CD4-positive, alpha-beta T cell (primary cell): ENCODE data around the gene JAK2. TPM values are rescaled to one million over a fixed set of nuclear protein-coding genes. Genes with fewer than 3 reads are reported as not detected.
A peak's percentile ranks its signal among the peaks of the same experiment; 100 is the strongest.
"Not testable (repeated sequence)": the region's sequence is repeated elsewhere in the genome, so short reads cannot be mapped to it uniquely, and the experiment has no call there.

ENCODE experiments used
- ATAC-seq: fragments of 200-7000 bp; cut with Tn5 transposase; one replicate; pipeline ENCODE4 v1.10.0; 2022; ENCODE audit warnings: mild to moderate bottlenecking; ENCODE audit not compliant: poor library complexity
- CTCF ChIA-PET: fragments of 350-600 bp; sonication (Branson Sonifier 250); formaldehyde crosslinking; loops from one replicate; lab custom pipeline; 2021; ENCODE audit warnings: antibody characterized with exemption, inconsistent platforms; lab: Charles Lee
- POLR2A ChIA-PET: fragments of 350-600 bp; sonication (Branson Sonifier 250); formaldehyde crosslinking; loops from one replicate; lab custom pipeline; 2021; ENCODE audit warnings: antibody characterized with exemption, inconsistent platforms; lab: Charles Lee
- DNase-seq, 14 experiments: peaks; one replicate each; pipeline ENCODE4 v3.0.0-alpha.2; 2013 to 2020; ENCODE audit warnings: mixed read lengths in 2 of 14
- H3K27ac ChIP-seq, 2 donors: one replicate each; pipeline versions ENCODE4 v1.5.1 to v1.7.0; 2013; ENCODE audit warnings: low read length in 2 of 2, low read depth in 1 of 2, mild to moderate bottlenecking in 1 of 2
- H3K27me3 ChIP-seq, 2 experiments: 1 replicate in 1 of 2; 2 replicates in 1 of 2; pipeline versions ENCODE4 v1.6.1 to v1.7.0; 2013; ENCODE audit warnings: low read length in 2 of 2, control low read depth in 1 of 2, mild to moderate bottlenecking in 1 of 2, moderate library complexity in 1 of 2; ENCODE audit not compliant: insufficient read depth in 2 of 2, control insufficient read depth in 1 of 2
- H3K36me3 ChIP-seq: one replicate; pipeline ENCODE4 v1.6.1; 2013; ENCODE audit warnings: low read length, control low read depth; ENCODE audit not compliant: insufficient read depth
- H3K4me1 ChIP-seq: one replicate; pipeline ENCODE4 v1.6.1; 2013; ENCODE audit warnings: low read length, control low read depth; ENCODE audit not compliant: insufficient read depth
- H3K4me3 ChIP-seq: one replicate; pipeline ENCODE4 v1.5.1; 2013; ENCODE audit warnings: mild to moderate bottlenecking, low read length, moderate library complexity
- H3K9me3 ChIP-seq, 2 experiments: 1 replicate in 1 of 2; 2 replicates in 1 of 2; pipeline versions ENCODE4 v1.6.1 to v1.7.0; 2013; ENCODE audit warnings: low read length in 2 of 2, mild to moderate bottlenecking in 2 of 2, control low read depth in 1 of 2, moderate library complexity in 1 of 2; ENCODE audit not compliant: control insufficient read depth in 1 of 2, insufficient read depth in 1 of 2
- H3K27ac Mint-ChIP-seq: one replicate; pipeline ENCODE4 v1.8.0; 2020; ENCODE audit warnings: mixed read lengths
- H3K27me3 Mint-ChIP-seq: one replicate; pipeline ENCODE4 v1.8.0; 2021; ENCODE audit warnings: mixed read lengths
- H3K36me3 Mint-ChIP-seq: one replicate; pipeline ENCODE4 v1.8.0; 2021; ENCODE audit warnings: low read depth, mixed read lengths
- H3K4me1 Mint-ChIP-seq: one replicate; pipeline ENCODE4 v1.8.0; 2021; ENCODE audit warnings: low read depth, mixed read lengths
- H3K4me3 Mint-ChIP-seq: one replicate; pipeline ENCODE4 v1.8.0; 2020; ENCODE audit warnings: mild to moderate bottlenecking, mixed read lengths
- H3K9me3 Mint-ChIP-seq: one replicate; pipeline ENCODE4 v1.8.0; 2020; ENCODE audit warnings: mixed read lengths
- CTCF ChIP-seq: fragments of 200-600 bp; IDR thresholded peaks from one replicate; pipeline ENCODE4 v1.8.0; 2022; ENCODE audit warnings: antibody characterized with exemption, mild to moderate bottlenecking
- intact Hi-C, 2 experiments: fragments of 100-400 bp; cut with DNase I in 1 of 2; cut with micrococcal nuclease in 1 of 2; formaldehyde crosslinking; loops; one replicate each; pipeline versions ENCODE4 v1.15.1 to v1.9.0; 2023 to 2025; cut with DNase I, micrococcal nuclease
- total RNA-seq, 174 experiments: library from RNA in 2 of 174; stranded (reverse) in 2 of 174; gene quantifications; one replicate each; pipeline ENCODE4 v1.2.3 and lab custom pipeline; 2021 to 2026

The JAK2 gene
- total RNA-seq, 2 experiments from 2014 or later, result 7.2 to 7.5 TPM

DNA sequence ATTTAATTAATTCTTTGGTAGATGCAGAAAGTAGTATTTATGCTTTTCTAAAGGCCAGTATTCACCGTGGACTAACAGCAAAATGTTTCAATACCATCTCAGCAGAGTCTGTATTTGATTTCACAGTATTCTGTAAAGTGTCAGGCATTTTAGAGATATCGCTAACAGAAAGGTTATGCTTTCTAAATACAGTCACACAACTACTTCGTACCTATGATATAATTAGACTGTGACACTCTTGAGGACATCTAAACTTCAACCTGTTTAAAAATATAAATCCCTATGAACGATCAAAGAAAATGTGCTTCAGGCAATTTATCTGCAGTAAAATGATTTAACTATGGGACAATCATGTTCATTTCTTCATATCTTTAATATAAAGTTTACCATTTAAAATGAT lies 41.7 kb upstream of the JAK2 start:
- Histone ChIP-seq H3K27me3 (no peaks in the 10 kb centered on the region), H3K4me3 (no peak overlapping the region), H3K27ac (no peak overlapping the region), H3K36me3 (no peaks in the 10 kb centered on the region), H3K9me3 (no peaks in the 10 kb centered on the region), H3K4me1 (peaks cover 8% of the 10 kb centered on the region)
- H3K4me1 Mint-ChIP-seq, result peaks cover 15% of the 10 kb centered on the region
- ATAC-seq (no peak), DNase-seq (no peak)
- no peaks in the 10 kb centered on the region for H3K9me3 Mint-ChIP-seq
- CTCF ChIA-PET, result no interaction called here
- POLR2A ChIA-PET, result no interaction called here
- intact Hi-C loops, result no loop called here
- H3K27ac Mint-ChIP-seq, result no peak overlapping the region
- no peak overlapping the region for H3K4me3 Mint-ChIP-seq
- H3K27me3 Mint-ChIP-seq, result no peaks in the 10 kb centered on the region
- no peak for TF ChIP-seq CTCF
- H3K36me3 Mint-ChIP-seq, result no peaks in the 10 kb centered on the region

DNA sequence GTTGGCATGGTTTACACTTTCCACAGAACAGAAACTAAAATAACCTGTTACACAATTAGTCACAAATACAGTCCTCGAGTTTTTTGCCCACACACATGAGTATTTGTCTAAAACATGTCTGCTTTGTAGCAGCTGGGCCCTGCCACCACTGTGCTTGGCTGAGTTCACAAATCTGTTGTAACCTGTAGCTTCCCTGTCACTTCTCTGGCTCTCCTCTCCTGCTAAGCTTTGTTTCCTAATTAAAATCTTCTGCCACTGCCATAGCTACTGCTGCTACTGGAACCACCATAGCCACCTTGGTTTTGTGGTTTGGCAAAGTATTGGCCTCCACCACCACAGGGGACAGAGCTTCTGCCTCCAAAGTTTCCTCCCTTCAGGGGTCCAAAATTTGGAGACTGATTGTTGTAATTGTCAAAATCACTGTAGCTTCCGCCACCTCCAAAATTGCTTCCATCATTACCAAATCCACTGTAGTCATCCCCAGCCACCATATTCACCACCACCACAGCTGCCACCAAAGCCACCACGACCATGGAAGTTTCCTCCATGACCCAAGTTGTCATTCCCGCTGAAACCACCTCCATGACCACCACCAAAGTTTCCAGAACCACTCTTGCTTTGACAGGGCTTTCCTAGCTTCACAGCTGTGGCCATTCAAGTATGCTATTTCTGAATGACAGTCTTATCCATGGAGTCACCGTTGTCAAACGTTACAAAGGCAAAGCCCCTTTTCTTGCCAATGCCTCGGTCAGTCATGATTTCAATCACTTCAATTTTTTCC lies 40.5 kb upstream of the JAK2 start:
- H3K27me3 Mint-ChIP-seq, CTCF ChIA-PET, H3K27ac Mint-ChIP-seq, H3K4me3 ChIP-seq, H3K4me1 ChIP-seq, H3K27me3 ChIP-seq, intact Hi-C loops, H3K4me1 Mint-ChIP-seq, H3K9me3 ChIP-seq, H3K27ac ChIP-seq, H3K36me3 Mint-ChIP-seq, POLR2A ChIA-PET, ATAC-seq, H3K9me3 Mint-ChIP-seq, H3K36me3 ChIP-seq, H3K4me3 Mint-ChIP-seq: not testable (repeated sequence)
- peak in 1 of 14 experiments; percentile 13 for DNase-seq

DNA sequence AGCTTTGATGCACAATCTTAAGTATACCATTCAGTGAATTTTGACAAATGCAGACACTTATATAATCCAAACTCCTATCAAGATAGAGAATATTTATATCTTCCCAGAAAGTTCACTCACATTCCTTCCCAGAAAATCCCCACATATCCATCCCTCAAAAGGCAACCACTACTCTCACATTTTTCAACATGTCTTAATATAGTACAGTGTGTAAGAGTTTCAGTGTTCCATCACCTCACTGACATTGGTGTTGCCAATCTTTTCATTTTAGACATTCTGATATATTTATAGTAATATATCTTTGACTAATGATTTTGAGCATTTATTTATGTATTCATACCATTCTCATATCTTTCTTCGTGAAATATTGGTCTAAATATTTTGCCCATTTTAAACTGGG lies 38.1 kb upstream of the JAK2 start:
- no peaks in the 10 kb centered on the region for H3K4me1 ChIP-seq
- no peaks in the 10 kb centered on the region for H3K4me1 Mint-ChIP-seq
- intact Hi-C loops, result no loop called here
- no peaks in the 10 kb centered on the region for H3K36me3 Mint-ChIP-seq
- TF ChIP-seq CTCF, result no peak
- H3K36me3 ChIP-seq, result no peaks in the 10 kb centered on the region
- no peaks in the 10 kb centered on the region for H3K9me3 Mint-ChIP-seq
- H3K4me3 Mint-ChIP-seq, result no peak overlapping the region
- DNase-seq, result no peak
- POLR2A ChIA-PET, result no interaction called here
- no peaks in the 10 kb centered on the region for H3K27me3 Mint-ChIP-seq
- H3K27me3 ChIP-seq, result no peaks in the 10 kb centered on the region
- H3K27ac ChIP-seq, result no peak overlapping the region
- no peak overlapping the region for H3K27ac Mint-ChIP-seq
- no peak overlapping the region for H3K4me3 ChIP-seq
- H3K9me3 ChIP-seq, result no peaks in the 10 kb centered on the region
- no peak for ATAC-seq
- CTCF ChIA-PET, result no interaction called here

DNA sequence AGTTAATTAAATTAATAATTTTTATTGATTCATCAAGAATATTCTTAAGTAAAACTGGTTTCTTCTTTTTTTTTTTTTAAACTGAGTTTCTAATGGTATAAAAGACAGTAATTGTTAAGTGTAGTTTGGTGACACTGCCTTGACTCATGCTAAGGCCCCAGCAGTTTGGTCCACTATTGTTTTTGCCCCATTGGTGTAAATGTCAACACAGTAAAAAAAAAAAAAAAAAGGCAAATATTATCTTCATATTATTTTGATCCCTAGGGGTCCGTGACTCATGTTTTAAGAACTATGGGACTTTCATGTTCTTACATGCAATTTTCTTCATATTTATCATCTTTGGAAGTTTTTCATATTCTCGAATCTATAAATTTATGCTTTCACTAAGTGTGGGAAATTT lies 29.2 kb upstream of the JAK2 start:
- intact Hi-C loops, result no loop called here
- DNase-seq (no peak), ATAC-seq (no peak)
- H3K4me1 Mint-ChIP-seq, result no peaks in the 10 kb centered on the region
- no peak for TF ChIP-seq CTCF
- CTCF ChIA-PET, result no interaction called here
- Histone ChIP-seq H3K36me3 (no peaks in the 10 kb centered on the region), H3K27ac (no peak overlapping the region), H3K27me3 (no peaks in the 10 kb centered on the region), H3K4me3 (no peak overlapping the region), H3K9me3 (no peaks in the 10 kb centered on the region), H3K4me1 (no peaks in the 10 kb centered on the region)
- POLR2A ChIA-PET, result no interaction called here
- H3K27ac Mint-ChIP-seq, result no peak overlapping the region
- no peak overlapping the region for H3K4me3 Mint-ChIP-seq
- H3K36me3 Mint-ChIP-seq, result no peaks in the 10 kb centered on the region
- no peaks in the 10 kb centered on the region for H3K27me3 Mint-ChIP-seq
- H3K9me3 Mint-ChIP-seq, result no peaks in the 10 kb centered on the region
